Neutrophil (primary cell): ENCODE measurements around the gene KDELR1.
"Not testable (repeated sequence)": the region's sequence is repeated elsewhere in the genome, so short reads cannot be mapped to it uniquely, and the experiment has no call there.

Experiments
- H3K27ac ChIP-seq: fragments of 200-600 bp; sonication (generic); 2 replicates; pipeline ENCODE4 v1.5.1; 2016; ENCODE audit warnings: mild to moderate bottlenecking, moderate library complexity
- H3K27me3 ChIP-seq: fragments of 200-600 bp; sonication (generic); 2 replicates; pipeline ENCODE4 v1.6.0; 2016; ENCODE audit warnings: mild to moderate bottlenecking
- H3K36me3 ChIP-seq: fragments of 200-600 bp; sonication (generic); 2 replicates; pipeline ENCODE4 v1.5.1; 2017
- H3K4me1 ChIP-seq, 2 experiments: fragments of 200-600 bp in 1 of 2; sonication (generic) in 1 of 2; 1 replicate in 1 of 2; 2 replicates in 1 of 2; pipeline versions ENCODE4 v1.5.1 to v1.6.1; 2013 to 2016; ENCODE audit warnings: low read depth in 1 of 2, low read length in 1 of 2, mild to moderate bottlenecking in 1 of 2, moderate library complexity in 1 of 2; ENCODE audit not compliant: control insufficient read depth in 1 of 2, insufficient read depth in 1 of 2
- H3K4me3 ChIP-seq, 2 experiments: fragments of 200-600 bp in 1 of 2; sonication (generic) in 1 of 2; 1 replicate in 1 of 2; 2 replicates in 1 of 2; pipeline ENCODE4 v1.5.1; 2013 to 2016; ENCODE audit warnings: low read depth in 1 of 2, low read length in 1 of 2, mild to moderate bottlenecking in 1 of 2, moderate library complexity in 1 of 2
- H3K9me3 ChIP-seq: fragments of 200-600 bp; sonication (generic); 2 replicates; pipeline ENCODE4 v1.5.1; 2016
- TF ChIP-seq, protein P1 (sequence below): fragments of 200-600 bp; sonication (generic); IDR thresholded peaks from 2 replicates; pipeline ENCODE4 v1.5.1; 2016; ENCODE audit warnings: antibody characterized with exemption

KDELR1 gene

DNA sequence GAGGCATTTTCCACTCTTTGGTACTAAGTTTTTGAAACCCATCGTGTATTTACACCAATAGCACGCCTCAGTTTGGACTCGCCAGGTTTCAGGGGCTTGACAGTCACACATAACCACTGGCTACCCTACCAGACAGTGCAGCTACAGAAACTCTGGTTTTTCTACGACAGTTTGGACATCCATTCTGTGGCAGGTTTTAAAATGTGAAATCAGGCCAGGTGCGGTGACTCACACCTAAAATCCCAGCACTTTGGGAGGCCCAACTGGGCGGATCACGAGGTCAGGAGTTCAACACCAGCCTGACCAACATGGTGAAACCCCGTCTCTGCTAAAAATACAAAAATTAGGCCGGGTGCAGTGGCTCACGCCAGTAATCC is 13.2 kb downstream of the KDELR1 start:
- peaks cover 17% of the 10 kb centered on the region for H3K36me3 ChIP-seq
- TF ChIP-seq, protein P1, sequence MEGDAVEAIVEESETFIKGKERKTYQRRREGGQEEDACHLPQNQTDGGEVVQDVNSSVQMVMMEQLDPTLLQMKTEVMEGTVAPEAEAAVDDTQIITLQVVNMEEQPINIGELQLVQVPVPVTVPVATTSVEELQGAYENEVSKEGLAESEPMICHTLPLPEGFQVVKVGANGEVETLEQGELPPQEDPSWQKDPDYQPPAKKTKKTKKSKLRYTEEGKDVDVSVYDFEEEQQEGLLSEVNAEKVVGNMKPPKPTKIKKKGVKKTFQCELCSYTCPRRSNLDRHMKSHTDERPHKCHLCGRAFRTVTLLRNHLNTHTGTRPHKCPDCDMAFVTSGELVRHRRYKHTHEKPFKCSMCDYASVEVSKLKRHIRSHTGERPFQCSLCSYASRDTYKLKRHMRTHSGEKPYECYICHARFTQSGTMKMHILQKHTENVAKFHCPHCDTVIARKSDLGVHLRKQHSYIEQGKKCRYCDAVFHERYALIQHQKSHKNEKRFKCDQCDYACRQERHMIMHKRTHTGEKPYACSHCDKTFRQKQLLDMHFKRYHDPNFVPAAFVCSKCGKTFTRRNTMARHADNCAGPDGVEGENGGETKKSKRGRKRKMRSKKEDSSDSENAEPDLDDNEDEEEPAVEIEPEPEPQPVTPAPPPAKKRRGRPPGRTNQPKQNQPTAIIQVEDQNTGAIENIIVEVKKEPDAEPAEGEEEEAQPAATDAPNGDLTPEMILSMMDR = no peak
- no peak overlapping the region for H3K4me3 ChIP-seq
- H3K4me1 ChIP-seq = no peaks in the 10 kb centered on the region
- H3K27me3 ChIP-seq = no peaks in the 10 kb centered on the region
- H3K27ac ChIP-seq = no peak overlapping the region
- no peaks in the 10 kb centered on the region for H3K9me3 ChIP-seq

DNA sequence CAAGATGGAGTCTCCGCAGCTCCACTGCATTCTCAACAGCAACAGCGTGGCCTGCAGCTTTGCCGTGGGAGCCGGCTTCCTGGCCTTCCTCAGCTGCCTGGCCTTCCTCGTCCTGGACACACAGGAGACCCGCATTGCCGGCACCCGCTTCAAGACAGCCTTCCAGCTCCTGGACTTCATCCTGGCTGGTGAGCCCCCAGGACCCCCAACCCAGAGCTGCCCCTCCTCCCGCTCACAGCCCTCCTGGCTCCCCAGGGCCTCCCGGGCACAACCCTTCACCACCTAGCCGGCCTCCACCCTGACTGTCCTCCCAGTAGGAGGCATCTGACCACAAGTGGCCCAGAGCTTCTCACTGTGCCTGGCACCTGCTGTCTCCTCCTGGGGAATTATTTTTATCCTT is 17.8 kb downstream of the KDELR1 start:
- Histone ChIP-seq H3K36me3 (no peaks in the 10 kb centered on the region), H3K27me3 (no peaks in the 10 kb centered on the region), H3K4me3 (no peak overlapping the region), H3K27ac (no peak overlapping the region), H3K4me1 (no peaks in the 10 kb centered on the region), H3K9me3 (no peaks in the 10 kb centered on the region)
- TF ChIP-seq, protein P1 = no peak

DNA sequence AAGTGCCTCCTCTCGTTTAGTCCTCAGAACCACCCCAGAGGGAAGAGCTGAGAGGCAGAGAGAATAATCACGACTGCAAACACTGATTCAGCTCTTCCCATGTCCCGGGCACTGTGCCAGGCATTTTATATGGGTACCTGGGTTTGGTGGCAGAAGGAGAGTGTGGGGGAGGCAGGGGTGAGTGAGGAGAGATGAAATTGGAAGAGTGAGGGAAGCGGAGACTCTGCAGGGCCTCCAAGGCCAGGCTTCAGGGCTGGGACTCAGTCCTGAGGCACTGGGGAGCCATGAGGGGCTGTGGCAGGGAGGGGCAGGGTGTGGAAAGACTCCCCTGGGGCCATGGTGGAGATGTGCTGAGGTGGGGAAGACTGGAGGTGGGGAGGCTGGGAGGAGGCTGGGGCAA is 18.4 kb downstream of the KDELR1 start:
- Histone ChIP-seq H3K4me1 (no peaks in the 10 kb centered on the region), H3K36me3 (no peaks in the 10 kb centered on the region), H3K27me3 (no peaks in the 10 kb centered on the region), H3K27ac (no peak overlapping the region), H3K4me3 (no peak overlapping the region), H3K9me3 (no peaks in the 10 kb centered on the region)
- TF ChIP-seq, protein P1 = no peak

DNA sequence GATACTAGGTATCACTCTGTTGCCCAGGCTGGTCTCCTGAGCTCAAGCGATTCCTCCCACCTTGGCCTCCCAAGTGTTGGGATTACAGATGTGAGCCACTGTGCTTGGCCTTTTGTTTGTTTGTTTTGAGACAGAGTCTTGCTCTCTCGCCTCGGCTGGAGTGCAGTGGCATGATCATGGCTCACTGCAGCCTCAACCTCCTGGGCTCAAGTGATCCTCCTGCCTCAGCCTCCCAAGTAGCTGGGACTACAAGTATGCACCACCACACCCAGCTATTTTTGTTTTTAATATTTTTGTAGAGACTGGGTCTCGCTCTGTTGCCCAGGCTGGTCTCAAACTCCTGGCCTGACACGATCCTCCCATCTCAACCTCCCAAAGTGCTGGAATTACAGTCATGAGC is 19.6 kb downstream of the KDELR1 start:
- not testable (repeated sequence) for H3K27me3 ChIP-seq, H3K27ac ChIP-seq, H3K4me1 ChIP-seq, H3K36me3 ChIP-seq, H3K4me3 ChIP-seq, H3K9me3 ChIP-seq

DNA sequence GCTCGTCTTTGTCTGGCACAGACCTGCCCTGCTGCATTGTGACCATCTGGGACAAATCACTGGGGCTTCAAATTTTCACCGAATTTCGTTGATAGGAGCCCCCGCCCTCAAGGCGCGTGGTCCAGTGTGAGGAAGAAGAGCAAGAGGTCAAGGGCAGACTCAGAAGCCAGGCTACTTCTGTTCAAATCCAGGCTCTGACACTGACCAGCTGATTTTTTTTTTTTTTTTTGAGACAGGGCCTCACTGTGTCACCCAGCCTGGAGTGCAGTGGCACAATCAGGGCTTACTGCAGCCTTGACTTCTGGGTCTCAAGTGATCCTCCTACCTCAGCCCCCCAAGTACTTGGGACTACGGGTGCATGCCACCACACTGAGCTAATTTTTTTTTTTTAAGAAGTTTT is 20.0 kb downstream of the KDELR1 start:
- Histone ChIP-seq H3K27ac (no peak overlapping the region), H3K4me3 (no peak overlapping the region), H3K9me3 (no peaks in the 10 kb centered on the region), H3K4me1 (no peaks in the 10 kb centered on the region), H3K36me3 (no peaks in the 10 kb centered on the region), H3K27me3 (no peaks in the 10 kb centered on the region)
- TF ChIP-seq, protein P1 = no peak

DNA sequence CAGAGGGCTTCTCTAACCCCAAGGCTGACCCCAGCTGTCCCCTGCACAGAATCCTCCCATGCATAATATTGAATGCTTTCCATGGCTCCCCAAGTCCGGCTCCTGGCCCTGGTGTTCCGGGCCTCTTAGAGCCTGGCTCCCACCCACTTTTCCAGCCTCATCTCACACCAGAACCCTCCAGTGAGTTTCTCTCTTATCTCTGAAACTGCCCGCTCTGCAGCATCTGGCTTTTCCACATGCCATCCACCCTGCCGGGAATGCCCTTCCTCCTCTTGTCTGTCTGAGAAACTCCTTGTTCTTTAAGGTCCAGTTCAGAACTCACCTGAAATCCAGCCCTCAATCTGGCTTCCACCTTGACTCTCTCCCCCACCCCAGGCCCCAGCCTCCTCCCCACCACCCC is 20.4 kb downstream of the KDELR1 start:
- TF ChIP-seq, protein P1 = no peak
- no peaks in the 10 kb centered on the region for H3K9me3 ChIP-seq

More for the DNA sequence above, 20.4 kb downstream of the KDELR1 start:
- Histone ChIP-seq H3K4me1 (no peaks in the 10 kb centered on the region), H3K36me3 (no peaks in the 10 kb centered on the region), H3K27ac (no peak overlapping the region), H3K27me3 (no peaks in the 10 kb centered on the region), H3K4me3 (no peak overlapping the region)
